ENCODE results near the gene LMF1.

DNA sequence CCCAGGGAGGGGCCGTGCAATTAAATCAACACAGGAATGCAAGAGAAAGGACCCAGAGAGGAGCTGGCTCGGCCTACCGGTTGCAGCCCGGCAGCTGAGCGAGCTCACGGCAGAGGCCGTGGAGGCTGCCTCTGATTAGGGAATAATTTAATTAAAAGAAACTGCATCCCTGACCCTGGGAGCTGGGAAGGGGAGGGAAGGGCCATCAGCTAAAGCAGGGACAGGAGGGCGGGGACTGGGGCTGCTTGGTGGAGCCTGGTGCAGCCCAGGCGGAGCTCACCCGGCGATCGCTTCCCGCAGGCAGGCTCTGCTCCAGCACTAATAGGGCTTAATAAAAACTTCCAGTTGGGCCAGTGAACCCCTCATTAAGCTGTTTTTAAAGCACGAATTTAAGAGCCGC is 43.4 kb downstream of the LMF1 start:
- TF ChIP-seq, protein P1, sequence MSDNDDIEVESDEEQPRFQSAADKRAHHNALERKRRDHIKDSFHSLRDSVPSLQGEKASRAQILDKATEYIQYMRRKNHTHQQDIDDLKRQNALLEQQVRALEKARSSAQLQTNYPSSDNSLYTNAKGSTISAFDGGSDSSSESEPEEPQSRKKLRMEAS (IDR thresholded peaks at IDR 0.05): no peak
- TF ChIP-seq, protein P2, sequence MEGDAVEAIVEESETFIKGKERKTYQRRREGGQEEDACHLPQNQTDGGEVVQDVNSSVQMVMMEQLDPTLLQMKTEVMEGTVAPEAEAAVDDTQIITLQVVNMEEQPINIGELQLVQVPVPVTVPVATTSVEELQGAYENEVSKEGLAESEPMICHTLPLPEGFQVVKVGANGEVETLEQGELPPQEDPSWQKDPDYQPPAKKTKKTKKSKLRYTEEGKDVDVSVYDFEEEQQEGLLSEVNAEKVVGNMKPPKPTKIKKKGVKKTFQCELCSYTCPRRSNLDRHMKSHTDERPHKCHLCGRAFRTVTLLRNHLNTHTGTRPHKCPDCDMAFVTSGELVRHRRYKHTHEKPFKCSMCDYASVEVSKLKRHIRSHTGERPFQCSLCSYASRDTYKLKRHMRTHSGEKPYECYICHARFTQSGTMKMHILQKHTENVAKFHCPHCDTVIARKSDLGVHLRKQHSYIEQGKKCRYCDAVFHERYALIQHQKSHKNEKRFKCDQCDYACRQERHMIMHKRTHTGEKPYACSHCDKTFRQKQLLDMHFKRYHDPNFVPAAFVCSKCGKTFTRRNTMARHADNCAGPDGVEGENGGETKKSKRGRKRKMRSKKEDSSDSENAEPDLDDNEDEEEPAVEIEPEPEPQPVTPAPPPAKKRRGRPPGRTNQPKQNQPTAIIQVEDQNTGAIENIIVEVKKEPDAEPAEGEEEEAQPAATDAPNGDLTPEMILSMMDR (IDR thresholded peaks at IDR 0.05; ENCODE audit: control extremely low read depth in 1 of 3, insufficient read depth in 1 of 3, low read depth in 1 of 3, low read length in 3 of 3): no peak
- no peak for TF ChIP-seq JUN (IDR thresholded peaks at IDR 0.05; ENCODE audit: low read depth, low read length)
- no peak for TF ChIP-seq POLR2AphosphoS5 (IDR thresholded peaks at IDR 0.05; ENCODE audit: low read depth, low read length)
- no peak for TF ChIP-seq EZH2 (IDR thresholded peaks at IDR 0.05; ENCODE audit: low read depth, low read length, severe bottlenecking)
- TF ChIP-seq POLR2A (IDR thresholded peaks at IDR 0.05; ENCODE audit: control extremely low read depth in 1 of 2, low read depth in 2 of 2, low read length in 2 of 2): no peak
- TF ChIP-seq YY1 (IDR thresholded peaks at IDR 0.05; ENCODE audit: low read depth, low read length): no peak
- TF ChIP-seq NRF1 (IDR thresholded peaks at IDR 0.05; ENCODE audit: low read depth, low read length): no peak

Data from H1 (cell line).